Cardiac fibroblast (primary cell): ENCODE results near the gene MDP1.
A peak's percentile ranks its signal among the peaks of the same experiment; 100 is the strongest.
"Not testable (repeated sequence)": the region's sequence is repeated elsewhere in the genome, so short reads cannot be mapped to it uniquely, and the experiment has no call there.

ENCODE experiments used
- DNase-seq, 2 donors: peaks; one replicate each; pipeline versions ENCODE4 v3.0.0 to v3.0.0-alpha.2; 2010; ENCODE audit warnings: low read depth in 2 of 2
- H3K4me3 ChIP-seq, 2 donors: replicated peaks in 1 of 2; 1 replicate in 1 of 2; 2 replicates in 1 of 2; pipeline ENCODE4 v1.5.1; 2011; ENCODE audit warnings: low read depth in 2 of 2, low read length in 2 of 2, mild to moderate bottlenecking in 2 of 2, moderate library complexity in 1 of 2
- TF ChIP-seq, protein P1 (sequence below): IDR thresholded peaks from one replicate; pipeline ENCODE4 v1.5.1; 2011; ENCODE audit warnings: low read depth, mild to moderate bottlenecking, low read length, inconsistent platforms

Gene MDP1

DNA sequence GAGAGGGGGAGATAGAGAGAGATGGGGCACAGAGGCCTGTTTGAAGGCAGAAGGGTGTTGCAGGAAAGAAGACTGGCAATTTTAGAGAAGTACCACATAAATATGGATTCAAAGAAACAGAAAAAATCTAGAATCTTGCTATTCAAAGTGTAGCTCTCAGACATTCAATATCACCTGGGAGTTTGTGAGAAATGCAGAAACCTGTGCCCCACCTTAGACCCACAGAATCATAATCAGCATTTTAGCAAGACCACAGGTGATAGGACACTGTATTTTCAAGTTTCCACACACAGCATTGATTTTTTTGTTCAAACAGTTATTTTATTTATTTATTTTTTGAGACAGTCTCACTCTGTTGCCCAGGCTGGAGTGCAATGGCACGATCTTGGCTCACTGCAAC is 13.0 kb upstream of the MDP1 start:
- no peak overlapping the region for H3K4me3 ChIP-seq
- DNase-seq = no peak
- TF ChIP-seq, protein P1, sequence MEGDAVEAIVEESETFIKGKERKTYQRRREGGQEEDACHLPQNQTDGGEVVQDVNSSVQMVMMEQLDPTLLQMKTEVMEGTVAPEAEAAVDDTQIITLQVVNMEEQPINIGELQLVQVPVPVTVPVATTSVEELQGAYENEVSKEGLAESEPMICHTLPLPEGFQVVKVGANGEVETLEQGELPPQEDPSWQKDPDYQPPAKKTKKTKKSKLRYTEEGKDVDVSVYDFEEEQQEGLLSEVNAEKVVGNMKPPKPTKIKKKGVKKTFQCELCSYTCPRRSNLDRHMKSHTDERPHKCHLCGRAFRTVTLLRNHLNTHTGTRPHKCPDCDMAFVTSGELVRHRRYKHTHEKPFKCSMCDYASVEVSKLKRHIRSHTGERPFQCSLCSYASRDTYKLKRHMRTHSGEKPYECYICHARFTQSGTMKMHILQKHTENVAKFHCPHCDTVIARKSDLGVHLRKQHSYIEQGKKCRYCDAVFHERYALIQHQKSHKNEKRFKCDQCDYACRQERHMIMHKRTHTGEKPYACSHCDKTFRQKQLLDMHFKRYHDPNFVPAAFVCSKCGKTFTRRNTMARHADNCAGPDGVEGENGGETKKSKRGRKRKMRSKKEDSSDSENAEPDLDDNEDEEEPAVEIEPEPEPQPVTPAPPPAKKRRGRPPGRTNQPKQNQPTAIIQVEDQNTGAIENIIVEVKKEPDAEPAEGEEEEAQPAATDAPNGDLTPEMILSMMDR = no peak

DNA sequence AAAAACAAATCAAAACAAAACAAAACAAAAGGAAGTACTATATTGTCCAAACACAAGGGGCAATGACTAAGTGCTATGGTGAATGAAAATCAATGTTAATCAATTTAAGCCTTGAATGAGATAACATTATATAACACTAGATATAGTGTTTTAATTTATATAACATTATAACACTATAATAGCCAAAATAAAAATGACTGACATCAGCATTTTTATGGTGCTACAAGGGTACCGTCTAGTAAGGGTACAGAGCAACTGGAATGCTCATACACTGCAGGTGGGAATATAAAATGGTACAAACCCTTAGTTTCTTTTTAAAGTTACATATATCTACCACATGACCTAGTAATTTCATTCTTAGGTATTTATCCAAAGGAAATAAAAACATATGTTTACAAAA is 10.6 kb upstream of the MDP1 start:
- TF ChIP-seq, protein P1 = no peak
- DNase-seq = no peak
- H3K4me3 ChIP-seq = no peak overlapping the region

DNA sequence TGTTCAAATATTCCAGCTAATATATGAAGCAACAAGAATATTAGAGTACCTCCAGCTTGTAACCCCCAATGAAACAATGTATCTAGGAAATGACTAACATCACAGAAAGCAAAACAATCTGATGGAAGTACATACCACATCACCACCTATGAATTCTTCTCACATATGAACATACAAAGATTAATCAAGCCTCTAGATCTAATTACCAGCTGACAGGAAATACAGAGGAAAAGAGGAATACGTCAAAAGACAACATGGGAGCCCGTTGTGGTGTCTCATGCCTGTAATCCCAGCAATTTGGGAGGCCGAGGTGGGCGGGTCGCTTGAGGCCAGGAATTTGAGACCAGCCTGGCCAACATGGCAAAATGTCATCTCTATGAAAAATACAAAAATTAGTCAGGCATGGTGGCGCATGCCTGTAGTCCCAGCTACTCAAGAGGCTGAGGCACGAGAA is 8.8 kb upstream of the MDP1 start:
- no peak overlapping the region for H3K4me3 ChIP-seq
- peak; percentile 87 to 96 for DNase-seq
- TF ChIP-seq, protein P1 = no peak

DNA sequence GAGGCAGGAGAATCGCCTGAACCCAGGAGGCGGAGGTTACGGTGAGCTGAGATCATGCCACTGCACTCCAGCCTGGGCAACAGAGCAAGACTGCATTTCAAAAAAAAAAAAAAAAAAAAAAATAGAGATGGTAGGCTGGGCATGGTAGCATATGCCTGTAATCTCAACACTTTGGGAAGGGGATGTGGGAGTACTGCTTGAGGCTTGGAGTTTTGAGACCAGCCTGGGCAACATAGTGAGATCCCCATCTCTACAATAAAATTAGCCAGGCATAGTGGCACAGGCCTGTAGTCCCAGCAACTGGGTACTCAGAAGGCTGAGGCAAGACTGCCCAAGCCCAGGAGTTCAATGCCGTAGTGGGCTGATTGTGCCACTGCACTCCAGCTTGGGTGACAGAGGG is 7.1 kb upstream of the MDP1 start:
- H3K4me3 ChIP-seq, DNase-seq: not testable (repeated sequence)

DNA sequence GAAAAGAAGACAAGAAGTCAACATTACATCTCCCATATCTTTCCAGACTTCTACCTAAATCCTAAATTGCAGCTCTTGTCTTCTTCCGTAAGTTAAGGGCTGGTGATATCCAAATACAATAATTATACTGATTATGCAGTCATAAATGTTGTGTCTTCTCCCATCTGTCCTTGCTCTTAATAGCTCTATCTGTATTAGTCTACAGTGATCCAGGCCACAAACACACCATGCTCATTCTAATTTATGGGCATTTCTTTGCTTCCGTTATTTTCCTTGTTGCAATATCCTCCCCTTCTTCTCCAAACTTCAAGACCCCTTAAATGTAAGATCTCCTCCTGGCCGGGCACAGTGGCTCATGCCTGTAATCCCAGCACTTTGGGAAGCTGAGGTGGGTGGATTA is 3.7 kb upstream of the MDP1 start:
- no peak for DNase-seq
- no peak overlapping the region for H3K4me3 ChIP-seq
- TF ChIP-seq, protein P1 = no peak

DNA sequence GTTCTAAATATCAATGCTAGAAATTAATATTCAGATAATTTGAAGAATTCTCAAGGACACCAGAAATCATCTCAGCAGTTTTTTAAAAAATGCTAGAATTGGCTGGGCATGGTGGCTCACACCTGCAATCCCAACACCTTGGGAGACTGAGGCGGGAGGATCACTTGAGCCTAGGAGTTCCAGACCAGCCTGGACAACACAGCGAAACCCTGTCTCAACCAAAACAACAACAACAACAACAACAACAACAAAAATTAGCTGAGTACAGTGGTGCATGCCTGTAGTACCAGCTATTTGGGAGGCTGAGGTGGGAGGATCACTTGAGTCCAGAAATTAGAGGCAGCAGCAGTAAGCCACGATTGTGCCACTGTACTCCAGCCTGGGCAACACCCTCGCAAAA is 3.2 kb upstream of the MDP1 start:
- TF ChIP-seq, protein P1 = no peak
- no peak for DNase-seq
- H3K4me3 ChIP-seq = no peak overlapping the region

DNA sequence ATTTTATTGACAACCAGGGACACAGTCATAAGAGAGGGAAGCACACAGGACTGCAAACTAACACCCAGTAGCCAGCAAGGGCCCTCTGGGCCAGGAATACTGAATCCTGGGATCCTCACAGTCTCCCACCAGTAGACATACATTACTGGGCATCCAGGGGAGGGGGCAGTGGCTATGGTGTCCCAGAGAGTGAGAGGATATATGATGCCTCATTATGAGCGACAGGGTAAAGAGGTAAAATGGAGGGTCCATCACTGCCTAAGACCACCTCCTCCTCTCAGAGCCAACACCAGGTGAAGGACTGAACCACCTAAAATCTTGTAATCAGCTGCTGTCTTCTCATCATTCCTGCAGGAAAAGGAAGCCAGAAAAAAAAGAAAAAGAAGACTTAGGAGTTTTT is 1.0 kb upstream of the MDP1 start:
- not testable (repeated sequence) for H3K4me3 ChIP-seq, DNase-seq

DNA sequence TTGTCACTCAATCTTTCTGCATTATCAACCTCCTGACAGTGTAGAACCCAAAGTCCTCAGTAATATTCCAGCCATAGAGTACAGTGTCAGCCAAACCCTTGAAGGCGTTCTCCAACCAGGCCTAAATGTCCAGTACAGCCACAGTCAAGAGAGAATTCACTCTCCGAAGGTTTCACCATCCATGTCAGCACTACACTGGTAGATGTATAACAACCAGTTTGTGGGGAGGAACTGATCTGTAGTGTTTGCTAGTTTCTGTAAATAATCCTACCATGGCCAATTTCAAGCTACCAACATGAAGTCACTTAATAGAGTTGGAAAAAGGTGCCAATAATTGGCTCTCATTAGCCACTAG is 456 bp upstream of the MDP1 start:
- H3K4me3 ChIP-seq = peak overlapping the region; percentile 75
- no peak for DNase-seq
- TF ChIP-seq, protein P1 = no peak
